ENCODE data around the gene TINAG.
"Not testable (repeated sequence)": the region's sequence is repeated elsewhere in the genome, so short reads cannot be mapped to it uniquely, and the experiment has no call there.

The TINAG gene

GRCh38 chr6:54308986-54309315 is 710 bp downstream of the TINAG start:
- DNase-seq (ENCODE audit: low read depth): no peak

GRCh38 chr6:54310377-54311152 is 2.3 kb downstream of the TINAG start:
- no peak for DNase-seq (ENCODE audit: low read depth)

DNA sequence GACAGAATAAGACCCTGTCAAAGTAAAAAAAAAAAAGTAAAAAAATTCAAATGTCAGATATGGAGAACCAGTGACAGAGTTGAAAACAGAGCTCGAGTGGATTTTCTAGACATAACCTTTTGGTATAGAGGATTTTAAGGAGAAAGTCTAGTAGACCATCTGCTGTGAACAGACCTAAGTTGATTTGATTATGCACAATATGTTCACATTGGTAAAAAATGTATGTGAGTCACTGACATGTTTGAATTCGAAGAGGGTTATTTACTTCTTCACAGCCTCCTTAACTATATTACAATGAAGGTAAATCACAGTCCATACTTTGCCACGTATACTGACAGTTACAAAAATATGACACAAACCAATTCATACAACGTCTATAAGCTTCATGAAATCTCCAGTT is 7.4 kb downstream of the TINAG start:
- DNase-seq (ENCODE audit: low read depth): no peak

DNA sequence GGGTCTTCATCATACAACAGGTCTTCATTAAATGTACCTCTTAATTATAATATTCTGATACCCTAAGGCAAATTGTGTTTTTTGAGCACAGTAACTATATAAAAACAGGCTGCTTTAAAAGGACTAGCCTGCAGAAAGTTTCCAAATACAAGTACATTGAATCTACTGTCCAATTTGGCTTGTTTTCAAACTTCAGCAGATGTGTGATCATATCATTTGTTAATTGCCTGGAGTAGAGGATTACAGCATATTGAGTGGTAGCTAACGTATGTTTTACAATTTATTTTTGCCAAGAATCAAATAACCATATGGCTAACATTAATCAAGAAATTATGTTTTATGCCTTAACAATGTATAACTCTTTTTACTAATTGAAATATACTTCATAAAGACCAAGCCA is 12.6 kb downstream of the TINAG start:
- DNase-seq (ENCODE audit: low read depth): no peak

- DNase-seq (ENCODE audit: low read depth): no peak
Measured at GRCh38 chr6:54327631-54328030, 19.4 kb downstream of the TINAG start.

GRCh38 chr6:54331571-54331970 is 23.3 kb downstream of the TINAG start:
- not testable (repeated sequence) for DNase-seq (ENCODE audit: low read depth)

GRCh38 chr6:54335871-54336270 is 27.6 kb downstream of the TINAG start:
- DNase-seq (ENCODE audit: low read depth): no peak

DNA sequence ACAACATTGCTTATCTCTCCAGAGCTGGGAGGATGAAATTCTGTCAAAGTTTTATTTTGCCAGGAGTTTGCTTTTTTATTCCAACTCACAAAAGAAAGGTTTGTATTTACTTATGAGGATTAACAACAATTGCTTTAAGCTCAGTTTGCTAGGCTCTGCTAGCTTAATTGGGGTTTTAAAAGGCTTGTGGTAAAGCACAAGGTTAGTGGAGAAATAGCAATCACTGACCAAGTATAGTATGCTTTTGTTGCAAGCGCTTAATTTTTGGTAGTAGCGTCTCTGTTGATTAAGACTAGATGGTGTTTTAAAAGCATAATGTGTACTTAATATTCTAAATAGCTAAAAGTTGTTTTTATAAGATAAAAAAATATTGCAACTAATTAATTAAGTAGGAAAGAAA is 45.7 kb downstream of the TINAG start:
- DNase-seq (ENCODE audit: low read depth): no peak

- DNase-seq (ENCODE audit: low read depth): no peak
Measured at GRCh38 chr6:54354608-54355007, 46.4 kb downstream of the TINAG start.

DNA sequence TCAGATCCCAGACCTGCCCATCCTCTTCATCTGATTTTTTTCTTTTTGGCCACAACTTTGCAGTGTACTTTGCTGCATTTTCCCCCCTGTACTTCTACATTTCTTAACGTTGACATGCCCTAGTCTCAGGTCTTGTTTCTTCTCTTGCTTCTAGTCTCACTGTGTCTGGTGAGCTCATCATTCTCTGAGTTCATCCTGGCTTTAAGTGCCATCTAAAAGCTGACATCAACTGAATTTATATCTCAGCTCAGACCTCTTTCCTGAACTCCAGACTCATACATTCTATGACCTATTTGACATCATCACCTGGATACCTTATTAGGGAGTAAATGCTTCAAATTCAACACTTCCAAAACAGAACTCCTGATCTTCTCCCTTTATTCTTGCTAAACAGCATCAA is 48.9 kb downstream of the TINAG start:
- no peak for DNase-seq (ENCODE audit: low read depth)

- DNase-seq (ENCODE audit: low read depth): no peak
Measured at GRCh38 chr6:54361188-54361587, 52.9 kb downstream of the TINAG start.

- no peak for DNase-seq (ENCODE audit: low read depth)
Measured at GRCh38 chr6:54361734-54362133, 53.5 kb downstream of the TINAG start.

DNA sequence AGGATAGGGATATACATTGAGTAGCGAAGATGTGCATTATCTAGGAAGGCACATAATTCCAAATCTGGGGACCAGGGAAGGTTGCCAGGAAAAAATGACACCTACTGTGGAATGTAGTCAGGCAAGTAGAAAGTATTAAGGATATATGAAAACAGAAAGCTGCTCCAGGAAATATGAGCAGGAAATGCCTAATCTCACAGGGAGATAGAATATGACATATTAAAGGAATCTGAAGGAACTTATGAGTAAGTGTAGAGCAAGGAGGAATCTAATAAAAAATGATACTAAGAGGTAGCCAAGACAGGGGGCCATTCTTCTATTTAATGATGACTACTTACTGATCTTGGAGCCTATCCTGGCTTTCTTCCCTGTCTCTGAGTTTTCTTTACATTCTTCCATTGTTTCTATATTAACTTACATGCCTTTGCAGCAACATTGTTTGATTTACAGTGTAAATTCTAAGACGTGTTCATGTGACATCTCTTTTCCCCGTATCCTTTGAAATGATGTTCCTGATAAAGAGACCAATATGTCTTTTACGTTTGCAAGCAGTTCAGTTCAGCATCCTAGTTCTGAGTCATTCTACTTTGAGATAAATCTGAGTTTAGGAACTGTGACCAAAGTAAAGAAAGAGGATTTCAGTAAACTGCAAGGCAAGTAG is 58.6 kb downstream of the TINAG start:
- DNase-seq (ENCODE audit: low read depth): no peak

GRCh38 chr6:54377776-54378175 is 69.5 kb downstream of the TINAG start:
- DNase-seq (ENCODE audit: low read depth): no peak

GRCh38 chr6:54386295-54386694 is 78.1 kb downstream of the TINAG start:
- no peak for DNase-seq (ENCODE audit: low read depth)

- no peak for DNase-seq (ENCODE audit: low read depth)
Measured at GRCh38 chr6:54390362-54390761, 82.1 kb downstream of the TINAG start.

DNA sequence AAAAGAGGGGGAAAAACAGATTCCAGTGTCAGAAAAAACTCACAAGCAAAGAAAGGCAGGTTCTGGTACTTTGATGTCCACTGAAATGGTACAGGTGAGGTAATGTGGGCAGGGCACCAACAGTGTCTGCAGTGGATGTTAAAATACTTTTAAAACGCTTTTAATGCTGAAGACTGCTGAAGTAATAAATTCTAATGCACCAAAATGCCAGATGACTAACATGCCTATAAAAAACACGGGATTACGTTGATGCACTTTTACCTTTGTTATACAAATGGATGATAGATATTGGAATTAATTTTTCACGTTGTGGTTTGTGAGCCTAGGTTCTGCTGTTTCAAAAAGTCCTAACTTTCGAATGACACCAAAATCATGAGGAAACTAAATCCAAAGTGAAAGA is 83.3 kb downstream of the TINAG start:
- DNase-seq (ENCODE audit: low read depth): no peak

DNA sequence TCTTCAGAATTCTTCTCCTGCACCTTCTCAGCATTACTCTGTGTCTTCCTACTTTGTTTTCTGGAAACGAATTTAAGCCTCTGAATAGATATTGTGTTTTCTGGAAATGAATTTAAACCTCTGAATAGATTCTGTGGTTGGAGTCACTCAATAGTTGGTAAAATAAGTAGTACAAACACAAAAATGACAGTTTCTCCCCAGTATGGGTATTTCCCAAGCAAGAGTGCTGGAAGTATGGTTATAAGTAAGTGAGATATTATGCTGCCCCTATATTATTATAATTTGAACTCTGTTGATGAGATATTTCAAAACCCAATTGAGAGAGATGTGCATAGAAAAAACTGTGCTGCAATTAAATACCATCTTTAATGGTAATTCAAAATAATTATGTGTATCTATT is 94.9 kb downstream of the TINAG start:
- DNase-seq (ENCODE audit: low read depth): no peak

DNA sequence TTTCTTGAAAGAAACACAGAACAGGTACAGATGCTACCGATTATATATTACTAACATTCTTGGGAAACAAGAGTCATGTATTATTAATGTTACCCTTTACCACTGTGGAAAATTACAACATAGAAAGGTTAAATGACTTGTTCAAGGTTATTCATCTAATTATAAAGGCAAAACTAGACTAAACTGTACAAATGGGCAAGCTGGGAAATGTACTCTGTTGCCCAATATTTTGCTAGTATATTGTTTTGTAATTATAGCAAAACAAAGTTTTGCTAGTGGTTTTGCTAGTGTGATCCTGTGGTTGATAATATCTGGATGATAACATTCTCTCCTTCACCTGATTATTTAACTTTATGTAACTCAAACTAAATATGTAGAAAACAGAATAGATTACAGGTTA is 96.5 kb downstream of the TINAG start:
- no peak for DNase-seq (ENCODE audit: low read depth)

DNA sequence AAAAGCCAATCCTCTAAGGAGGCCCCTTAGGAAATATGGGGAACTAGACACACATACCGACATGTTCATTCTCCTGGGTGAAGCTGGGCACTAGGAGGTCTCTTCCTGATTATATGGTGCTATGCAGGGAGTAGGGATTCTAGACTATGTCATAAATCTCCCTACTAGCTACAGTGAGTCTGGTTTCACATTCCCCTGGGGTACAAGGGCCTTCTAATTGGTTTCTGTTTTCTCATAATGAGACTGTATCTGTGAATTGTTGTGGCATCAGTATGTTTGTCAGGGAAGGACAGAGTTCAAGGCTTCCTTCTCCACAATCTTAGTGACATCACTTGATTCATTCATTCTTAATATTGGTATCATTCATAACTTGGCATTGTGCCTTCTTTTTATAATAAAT is 103.5 kb downstream of the TINAG start:
- no peak for DNase-seq (ENCODE audit: low read depth)

DNA sequence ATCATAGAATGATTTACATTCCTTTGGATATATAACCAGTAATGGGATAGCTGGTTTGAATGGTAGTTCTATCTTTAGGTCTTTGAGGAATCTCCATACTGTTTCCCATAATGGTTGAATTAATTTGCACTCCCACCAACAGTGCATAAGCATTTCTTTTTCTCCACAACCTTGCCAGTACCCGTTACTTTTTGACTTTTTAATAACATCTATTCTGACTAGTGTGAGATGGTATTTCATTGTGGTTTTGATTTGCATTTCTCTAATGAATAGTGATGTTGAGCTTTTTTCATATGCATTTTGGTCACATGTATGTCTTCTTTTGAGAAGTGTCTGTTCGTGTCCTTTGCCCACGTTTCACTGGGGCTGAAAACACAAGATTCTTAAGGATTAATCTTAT is 107.3 kb downstream of the TINAG start:
- DNase-seq (ENCODE audit: low read depth): no peak

DNA sequence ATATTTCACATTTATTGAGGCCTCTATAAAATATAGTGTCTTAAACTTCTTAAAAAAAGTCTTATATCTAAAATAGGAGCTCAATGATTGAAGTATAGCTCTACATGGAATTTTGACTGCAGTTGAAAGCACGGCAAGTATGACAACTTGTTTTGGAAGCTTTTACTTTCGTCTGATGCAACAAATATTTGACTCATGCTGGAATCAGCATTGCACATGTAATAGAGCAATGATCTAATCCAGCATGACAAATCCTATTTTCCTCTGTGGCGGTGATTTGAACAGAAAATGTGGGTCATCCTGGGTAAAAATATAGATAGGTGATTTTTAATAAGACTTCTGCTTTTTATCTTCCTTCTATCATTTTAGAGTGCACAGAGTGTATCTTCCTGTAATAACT is 111.6 kb downstream of the TINAG start:
- DNase-seq (ENCODE audit: low read depth): no peak

GRCh38 chr6:54426995-54427394 is 118.8 kb downstream of the TINAG start:
- DNase-seq (ENCODE audit: low read depth): no peak

GRCh38 chr6:54427396-54427937 is 119.2 kb downstream of the TINAG start:
- DNase-seq (ENCODE audit: low read depth): no peak
